Putamen (tissue), 1 donor: ENCODE measurements around the gene SIGLEC6.
"Not testable (repeated sequence)": the region's sequence is repeated elsewhere in the genome, so short reads cannot be mapped to it uniquely, and the experiment has no call there.

Experiments
- DNase-seq: peaks from one replicate; pipeline ENCODE4 v3.0.0-alpha.2; 2016; ENCODE audit warnings: low spot score

Gene SIGLEC6

DNA sequence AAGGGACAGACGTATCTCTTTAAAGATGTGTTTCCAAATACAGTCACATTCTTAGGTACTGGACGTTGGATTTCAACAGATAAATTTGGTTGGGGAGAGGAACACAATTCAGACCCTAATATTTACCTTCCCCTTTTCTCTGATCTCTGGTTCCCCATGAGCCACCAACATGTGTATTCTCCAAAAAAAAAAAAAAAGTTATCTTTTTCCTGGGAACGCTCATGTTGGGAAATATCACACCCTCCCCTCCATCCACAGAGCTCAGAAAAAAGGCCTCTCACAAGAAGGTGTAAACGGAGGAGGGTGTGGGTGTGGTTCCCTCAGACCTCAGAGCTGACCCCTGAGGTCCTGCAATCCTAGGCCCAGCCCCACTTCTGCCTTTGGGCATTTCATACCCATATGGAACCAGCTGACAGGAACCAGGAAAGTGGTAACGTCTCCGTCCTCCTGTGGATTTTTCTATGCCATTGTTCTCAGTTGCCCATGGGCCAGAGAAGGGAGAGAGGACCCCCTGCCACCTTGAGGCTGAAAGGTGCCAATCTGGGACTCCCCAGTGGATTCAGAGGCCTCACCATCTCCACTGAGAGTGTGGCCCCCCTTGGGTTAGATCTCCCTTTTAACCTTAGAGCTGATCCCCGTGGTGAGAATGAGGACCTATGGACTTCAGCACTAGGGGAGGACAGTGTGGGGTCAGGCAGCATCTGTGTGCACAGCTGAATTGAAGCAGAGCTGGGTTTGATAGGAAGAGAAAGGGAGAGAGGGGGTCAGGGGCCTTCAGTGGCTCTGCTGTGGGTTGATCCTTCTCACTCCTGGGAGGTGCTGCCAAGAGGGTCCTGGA is 21.4 kb downstream of the SIGLEC6 start:
- no peak for DNase-seq

DNA sequence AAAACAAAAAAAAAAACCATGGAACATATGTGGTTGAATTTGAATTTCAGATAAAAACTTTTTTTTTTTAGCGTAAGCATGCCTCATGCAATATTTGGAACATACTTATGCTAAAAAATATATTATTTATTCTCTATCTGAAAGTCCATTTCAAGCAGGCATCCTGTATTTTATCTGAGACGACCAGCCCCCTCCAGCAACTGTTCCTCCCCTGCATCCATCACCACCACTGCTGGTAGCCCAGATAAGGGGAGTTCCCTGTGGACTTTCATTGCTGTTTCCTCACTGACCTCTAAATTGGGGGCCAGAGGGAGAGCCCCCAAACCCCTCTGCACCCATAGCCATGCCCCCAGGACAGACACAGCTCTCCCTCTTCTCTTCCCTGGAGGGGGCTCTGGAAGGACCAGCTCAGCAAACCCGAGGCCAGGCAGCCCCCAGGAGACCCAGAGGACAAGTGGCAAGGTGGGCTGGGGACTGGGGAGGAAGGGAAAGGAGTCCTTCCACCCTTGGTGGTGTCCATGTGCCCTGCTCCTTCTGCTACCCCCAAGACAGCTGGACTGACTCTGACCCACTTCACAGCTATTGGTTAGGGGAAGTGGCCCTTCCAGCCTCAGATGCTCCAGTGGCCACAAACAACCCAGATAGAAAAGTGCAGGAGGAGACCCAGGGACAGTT is 23.3 kb downstream of the SIGLEC6 start:
- DNase-seq = no peak

DNA sequence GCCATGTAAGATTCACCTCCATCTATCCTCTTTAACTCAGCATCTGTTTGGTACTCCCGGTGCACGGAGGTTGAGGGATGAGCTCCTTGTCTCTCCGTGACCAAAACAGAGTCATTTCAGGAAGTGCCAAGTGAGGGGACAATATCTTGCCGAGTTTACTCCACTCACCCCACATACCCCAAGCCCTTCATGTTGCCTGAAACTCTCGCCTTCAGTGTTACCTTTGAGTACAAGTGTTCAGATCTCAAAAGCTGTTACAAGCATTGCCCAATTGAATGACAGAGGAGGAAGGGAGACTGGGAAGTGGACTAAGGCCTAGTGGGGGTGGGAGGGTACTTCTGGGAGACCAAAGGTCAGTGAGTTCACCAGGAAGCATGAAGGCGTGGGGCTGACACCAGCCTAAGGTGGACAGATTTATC is 23.8 kb downstream of the SIGLEC6 start:
- no peak for DNase-seq

DNA sequence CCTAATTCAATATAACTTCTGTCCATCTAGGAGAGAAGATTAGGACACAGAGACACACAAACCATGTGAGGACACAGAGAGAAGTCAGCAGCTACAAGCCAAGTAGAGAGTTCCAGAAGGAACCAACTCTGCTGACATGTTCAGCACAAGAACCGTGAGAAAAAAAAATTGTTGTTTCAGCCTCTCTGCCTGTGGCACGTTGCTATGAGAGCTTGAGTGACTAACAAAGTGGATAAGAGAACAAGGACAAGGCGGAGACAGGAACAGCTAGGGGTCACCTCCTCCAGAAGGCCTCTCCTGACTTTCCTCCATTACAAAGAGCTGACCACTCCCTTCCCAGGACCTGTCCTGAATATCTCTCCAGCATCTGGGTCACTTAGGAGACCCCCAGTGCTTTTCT is 24.3 kb downstream of the SIGLEC6 start:
- DNase-seq = no peak

DNA sequence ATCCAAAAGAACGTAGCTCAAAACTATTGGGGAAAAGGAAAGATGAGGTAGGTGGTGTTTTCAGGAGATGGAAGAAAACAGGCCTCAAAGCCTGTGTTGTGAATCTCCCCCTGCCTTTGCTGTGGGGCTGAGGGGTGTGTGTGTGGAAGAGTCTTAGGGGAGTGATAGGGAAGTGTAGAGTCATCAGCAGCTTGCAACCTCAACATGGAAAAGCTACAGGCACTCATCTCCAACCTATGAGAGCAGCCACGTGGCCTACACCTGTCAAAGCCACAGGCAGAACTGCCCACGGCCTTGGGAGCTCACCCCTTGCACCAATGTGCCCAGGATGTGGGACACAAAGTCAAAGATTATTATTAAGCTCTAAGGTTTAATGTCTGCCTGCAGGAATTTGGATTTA is 25.6 kb downstream of the SIGLEC6 start:
- no peak for DNase-seq

DNA sequence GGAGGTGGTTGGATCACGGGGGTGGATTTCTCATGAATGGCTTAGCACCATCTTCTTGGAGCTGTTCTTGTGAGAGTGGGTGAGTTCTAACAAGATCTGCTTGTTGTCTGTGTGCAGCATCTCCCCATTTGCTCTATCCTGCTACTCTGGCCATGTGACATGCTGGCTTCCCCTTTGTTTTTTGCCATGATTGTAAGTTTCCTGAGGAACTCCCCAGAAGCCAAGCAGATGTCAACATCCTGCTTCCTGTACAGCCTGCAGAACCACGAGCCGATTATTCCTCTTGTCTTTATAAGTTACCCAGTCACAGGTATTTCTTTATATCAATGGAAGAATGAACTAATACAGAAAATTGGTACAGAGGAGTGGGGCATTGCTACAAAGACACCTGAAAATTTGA is 27.6 kb downstream of the SIGLEC6 start:
- no peak for DNase-seq

DNA sequence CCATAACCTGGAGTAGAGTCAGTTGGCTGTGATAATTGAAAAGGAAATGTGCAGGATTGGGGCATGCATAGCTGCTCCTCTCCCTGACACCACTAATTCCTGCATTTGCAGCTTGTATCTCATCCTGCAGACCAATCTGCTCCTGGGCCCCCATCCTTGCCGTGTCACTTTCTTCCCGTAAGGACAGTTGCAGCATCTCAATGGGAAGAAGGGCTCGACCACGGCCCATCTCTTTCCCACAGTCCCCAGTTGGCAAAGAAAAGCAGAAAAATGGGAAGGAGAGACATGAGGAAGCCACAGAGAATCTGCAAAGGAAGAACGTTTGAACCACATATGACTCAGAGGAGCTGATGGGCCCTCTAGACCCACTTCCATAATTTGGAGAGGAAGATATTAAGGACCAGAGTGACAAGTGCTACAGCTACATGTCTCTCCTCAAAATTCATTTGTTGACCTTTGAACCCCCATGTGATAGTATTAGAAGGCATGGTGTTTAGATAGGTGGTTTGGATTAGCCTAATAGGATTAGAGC is 28.1 kb downstream of the SIGLEC6 start:
- DNase-seq = no peak

DNA sequence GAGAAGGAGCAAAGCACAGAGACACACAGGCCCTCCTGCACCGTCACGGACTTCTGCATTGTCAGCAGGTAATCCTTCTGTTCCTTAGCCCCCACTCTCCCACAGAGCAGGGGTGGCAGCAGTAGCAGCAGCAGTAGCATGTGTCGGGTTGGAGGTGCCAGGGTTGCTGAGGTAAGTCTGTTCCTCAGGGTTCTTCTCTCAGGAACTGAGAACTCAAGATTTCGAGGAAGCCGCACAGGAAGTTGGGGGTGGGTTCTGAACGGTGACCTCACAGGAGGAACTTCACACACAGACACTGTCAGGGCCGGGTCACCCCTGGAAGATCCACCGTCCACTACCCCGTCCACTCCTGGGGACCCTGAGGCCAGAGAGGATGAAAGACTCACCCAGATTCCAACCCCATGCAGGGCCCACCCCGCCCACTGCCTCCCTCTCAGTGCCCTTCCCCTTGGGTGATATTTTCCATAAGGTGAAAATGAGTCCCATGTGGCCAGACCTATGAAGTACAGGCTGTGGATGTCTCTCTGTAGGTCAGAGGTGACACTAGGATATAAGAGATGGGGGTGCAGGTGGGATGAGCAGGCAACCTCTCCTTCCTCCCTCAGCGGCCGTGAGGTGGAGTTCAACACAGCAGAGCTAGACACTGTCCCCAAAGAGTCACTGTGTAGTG is 29.7 kb downstream of the SIGLEC6 start, which contains the start of gene SIGLEC12:
SIGLEC12 (minus strand) TSS at position 207 of the 670 bp plus-strand sequence; CDS start at position 140, 67 bp downstream.
- DNase-seq = peak; percentile 7

DNA sequence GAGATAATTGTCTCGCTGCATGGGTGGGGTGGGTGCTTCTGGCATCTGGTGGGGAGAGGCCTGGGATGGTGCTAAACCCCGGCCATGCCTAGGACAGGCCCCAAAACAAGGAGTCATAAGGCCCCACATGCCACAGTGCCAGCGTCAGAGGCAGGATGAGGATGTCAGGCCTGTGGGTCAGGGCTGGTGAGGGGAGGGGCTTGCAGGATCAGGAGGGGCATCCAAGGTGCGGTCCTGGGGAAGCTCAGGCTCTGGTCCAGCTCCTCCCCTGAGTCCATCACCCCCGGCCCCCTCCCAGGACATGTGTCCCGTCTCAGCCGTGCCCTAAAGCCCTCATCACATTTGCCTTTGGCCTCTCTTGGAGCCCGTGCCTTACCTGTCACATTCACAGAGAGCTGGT is 30.5 kb downstream of the SIGLEC6 start:
- not testable (repeated sequence) for DNase-seq

DNA sequence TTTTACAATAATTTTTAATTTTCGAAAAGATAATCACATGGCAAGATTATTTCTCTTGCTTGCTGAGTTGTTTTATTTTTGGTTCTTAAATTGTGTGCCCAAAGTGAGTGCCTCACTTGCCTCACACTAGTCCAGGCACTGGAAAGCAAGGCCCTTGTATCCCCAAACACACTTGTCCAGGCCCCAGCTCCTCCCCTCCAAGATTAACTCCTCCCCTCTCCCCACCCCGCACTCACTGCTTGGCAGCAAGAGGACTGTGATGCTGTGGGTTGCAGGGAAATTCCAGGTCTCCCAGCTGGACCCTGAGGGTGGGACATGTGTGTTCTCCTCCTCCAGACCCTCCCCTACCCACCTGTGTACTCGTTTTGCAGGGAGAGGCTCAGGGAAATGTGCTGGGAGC is 33.8 kb downstream of the SIGLEC6 start:
- DNase-seq = no peak

DNA sequence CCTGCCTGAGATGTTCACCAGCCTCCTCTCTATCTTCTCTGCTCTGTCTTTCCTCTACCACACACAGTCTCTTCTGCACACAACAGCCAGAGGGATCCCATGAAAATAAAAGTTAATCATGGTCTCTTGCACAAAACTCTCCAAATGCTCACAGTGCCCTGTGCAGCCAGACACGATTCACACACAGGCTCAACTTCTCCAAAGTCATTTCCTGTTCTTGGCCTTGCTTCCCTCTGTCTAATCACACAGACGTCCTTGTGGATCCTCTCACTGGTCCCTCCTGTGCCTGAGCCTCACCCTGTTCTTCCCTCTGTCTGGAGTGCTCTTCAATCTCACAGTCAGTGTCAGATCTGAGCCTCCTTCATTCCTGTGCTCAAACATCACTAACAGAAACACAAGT is 37.7 kb downstream of the SIGLEC6 start:
- DNase-seq = no peak

DNA sequence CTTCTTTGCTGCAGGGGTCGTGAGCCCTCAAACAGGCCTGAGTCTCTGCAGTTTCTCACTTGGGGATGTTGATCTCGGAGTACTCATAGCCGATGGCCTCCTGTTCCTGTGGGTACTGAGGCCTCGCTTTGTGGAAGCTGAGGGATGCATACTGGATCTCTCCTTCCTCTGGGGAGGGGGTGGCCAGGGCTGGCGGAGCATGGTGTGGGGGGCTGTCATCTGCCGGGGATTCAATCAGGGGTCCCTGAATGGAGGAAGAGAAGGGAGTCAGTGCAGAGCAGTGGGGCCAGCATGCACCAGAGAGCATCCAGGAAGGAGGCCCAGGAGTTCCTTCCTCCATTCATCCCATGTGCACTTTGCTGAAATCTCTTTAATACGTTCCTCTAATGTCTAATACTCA is 39.9 kb downstream of the SIGLEC6 start:
- no peak for DNase-seq

DNA sequence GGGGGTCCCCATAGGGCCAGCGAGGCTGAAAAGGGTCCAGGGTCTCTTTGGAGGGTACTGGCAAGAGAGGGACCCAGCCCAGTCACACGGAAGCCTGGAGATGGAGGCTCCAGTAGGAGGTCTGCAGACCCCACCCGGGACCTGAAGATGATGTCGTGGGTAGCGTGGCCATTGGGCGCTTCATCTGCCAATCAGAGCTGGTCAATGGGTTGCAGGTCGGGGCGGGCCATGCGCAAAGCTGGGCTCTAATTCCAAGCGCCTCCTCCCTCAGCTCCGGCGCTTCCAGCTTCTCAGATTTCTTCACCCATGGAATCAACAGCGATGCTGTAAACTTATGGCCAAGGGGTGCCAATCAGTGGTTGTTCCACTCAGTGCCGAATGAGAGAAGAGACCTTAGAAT is 40.8 kb downstream of the SIGLEC6 start:
- no peak for DNase-seq

DNA sequence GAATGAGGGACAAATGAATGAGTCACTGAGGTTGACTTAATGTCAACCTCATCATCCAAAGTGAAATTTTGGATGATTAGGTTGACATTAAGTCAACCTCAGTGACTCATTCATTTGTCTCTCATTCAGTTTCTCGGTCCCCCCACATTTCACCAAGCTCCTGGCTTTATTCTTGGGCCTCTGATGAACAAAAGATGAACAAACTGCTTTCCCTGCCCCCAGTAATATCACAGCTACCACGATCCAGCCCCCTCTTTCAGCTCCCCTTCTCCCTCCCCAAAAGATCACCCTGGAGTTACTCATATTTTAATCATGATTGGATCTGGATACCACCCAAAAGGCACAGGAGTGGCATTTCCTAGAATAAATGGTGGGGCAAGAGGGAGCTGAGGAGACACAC is 42.4 kb downstream of the SIGLEC6 start:
- DNase-seq = no peak

DNA sequence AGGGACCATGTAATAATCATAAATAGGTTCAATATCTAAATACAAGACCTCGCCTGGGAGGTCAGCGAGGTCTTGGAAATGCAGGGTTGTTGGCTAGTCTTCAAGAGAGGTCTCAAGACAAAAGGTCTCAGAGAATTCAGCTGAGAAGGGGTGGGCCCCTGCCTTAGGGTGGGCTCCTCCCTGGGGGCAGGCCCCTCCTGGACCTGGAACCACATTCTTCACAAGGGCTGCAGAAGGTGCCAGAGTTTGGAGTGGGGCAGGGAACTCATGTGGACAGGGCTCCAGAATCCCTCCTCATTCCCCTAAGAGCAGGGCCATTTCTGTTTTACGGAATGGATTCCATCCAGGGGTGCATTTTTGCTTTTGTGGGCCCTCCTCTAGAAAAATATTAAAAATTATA is 43.0 kb downstream of the SIGLEC6 start:
- DNase-seq = no peak

DNA sequence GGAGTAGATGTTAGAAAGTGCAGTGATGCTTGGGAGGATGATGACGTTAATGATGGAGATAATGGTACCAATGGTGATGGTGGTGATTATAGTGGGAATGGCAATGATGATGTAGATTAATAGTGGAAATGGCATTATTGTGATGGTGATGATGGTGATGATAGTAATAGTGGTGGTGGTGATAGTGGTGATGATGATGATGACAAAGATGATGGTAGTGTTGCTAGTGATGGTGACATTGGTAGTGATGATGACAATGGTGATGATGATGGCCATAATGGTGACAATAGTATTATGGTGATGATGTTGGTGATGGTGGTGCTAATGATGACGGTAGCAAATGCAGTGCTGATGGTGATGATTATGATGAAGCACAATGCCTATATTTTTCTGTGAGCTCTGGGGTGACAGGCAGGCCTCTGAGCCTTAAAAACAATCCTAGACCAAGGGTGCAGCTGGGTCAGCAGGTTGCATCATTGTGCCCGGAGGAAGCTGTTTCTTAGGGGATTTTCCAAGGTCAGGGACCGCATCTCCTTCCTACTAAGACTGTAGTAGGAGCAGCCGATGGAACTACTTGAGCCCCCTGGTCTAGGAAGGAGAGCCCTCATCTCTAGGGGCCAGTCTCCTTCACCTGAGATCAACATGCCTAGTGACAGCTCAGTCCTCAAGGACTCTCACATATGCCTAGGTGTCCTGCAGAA is 45.4 kb downstream of the SIGLEC6 start:
- DNase-seq = no peak

DNA sequence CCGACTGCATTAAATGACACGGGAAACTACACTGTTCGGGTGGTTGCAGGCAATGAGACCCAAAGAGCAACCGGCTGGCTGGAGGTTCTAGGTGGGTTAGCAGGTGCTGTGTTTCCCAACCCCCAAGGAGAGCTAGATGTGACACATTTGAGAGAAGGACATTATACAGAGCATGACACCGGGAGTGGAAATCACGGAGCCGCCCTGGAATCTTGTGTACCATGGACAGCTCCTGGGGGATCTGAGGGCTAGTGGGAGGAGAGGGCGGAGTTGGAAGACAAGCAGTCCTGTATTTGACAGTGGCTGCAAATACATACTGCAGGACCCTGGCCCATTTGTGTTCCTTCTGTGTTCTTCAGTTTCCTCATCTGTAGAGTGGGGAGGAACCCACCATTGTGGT is 50.9 kb downstream of the SIGLEC6 start:
- DNase-seq = no peak

DNA sequence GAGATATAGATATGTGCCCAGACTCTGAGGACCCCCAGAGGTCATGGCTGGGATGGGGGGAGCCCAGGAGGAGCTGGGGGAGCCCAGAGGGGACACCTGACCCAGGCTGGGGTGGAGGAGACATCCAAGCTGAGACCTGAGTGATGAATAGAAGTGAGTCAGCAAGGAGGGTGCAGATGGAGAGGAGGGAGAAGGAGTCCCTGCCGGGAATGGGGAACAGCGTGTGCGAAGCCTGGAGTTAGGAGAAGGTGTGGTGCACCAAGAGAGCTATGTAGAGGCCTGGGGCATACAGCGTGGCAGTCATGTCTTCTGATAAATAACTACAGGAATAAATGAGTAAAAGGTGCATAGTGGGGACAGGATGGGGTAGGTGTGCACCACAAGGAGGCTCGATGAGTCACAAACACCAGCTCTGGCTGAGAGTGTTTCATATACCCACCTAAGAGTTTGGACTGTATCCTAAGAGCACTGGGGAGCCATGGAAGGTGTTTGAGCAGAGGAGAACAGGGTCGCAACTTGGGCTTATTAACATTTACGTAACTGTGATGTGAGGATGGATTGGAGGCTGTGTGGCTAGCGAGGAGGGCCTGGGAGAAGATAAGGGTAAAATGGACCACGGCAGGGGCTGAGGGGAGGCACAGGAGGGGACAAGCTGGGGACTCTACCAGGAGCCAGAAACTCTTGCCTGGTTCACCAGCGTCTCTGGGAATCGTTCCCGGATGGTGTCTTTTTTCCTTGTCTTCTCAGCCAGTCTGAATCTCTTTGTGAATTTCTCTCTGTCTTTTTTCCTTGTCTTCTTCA is 51.7 kb downstream of the SIGLEC6 start:
- DNase-seq = no peak

DNA sequence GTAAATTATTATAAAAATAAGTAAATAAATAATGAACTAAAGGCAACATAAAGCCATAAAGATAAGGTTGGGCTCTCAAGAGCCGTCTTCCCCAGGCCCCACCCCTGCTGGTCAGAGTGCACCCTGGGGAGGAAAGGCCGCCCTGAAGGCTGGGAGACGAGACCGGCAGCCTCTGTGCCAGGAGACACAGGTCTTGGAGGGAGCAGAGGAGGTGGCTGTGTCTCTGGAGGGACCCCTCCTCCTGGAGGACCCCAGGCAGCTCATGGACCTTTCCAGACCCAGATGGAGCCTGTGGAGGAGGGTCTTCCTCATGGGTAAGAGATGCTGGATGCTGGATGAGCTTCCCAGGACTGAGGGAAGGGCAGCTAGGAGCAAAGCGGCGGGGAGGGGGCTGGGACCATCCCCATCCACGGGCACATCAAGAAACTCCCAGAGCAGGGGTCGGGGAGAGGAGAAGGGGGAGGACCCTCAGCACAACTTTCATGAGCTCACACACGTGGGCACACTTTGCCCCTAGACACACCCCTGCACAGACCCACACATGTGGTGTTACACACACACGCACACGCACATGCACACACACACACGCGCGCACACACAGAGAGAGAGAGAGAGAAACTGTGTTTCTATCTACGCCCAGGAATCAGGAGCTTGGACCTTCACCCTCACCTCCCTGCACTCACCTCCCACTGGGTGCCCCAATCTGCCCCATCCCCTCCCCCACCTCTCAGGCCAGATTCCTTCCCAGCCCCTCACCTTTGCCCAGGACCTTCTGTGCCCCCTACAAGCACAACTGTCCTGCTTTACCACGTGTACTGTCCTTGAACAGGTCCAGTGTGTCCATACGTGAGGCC is 52.9 kb downstream of the SIGLEC6 start, which contains the start of gene CEACAM18:
CEACAM18 (plus strand) TSS at position 159 of the 854 bp plus-strand sequence.
- DNase-seq = no peak

DNA sequence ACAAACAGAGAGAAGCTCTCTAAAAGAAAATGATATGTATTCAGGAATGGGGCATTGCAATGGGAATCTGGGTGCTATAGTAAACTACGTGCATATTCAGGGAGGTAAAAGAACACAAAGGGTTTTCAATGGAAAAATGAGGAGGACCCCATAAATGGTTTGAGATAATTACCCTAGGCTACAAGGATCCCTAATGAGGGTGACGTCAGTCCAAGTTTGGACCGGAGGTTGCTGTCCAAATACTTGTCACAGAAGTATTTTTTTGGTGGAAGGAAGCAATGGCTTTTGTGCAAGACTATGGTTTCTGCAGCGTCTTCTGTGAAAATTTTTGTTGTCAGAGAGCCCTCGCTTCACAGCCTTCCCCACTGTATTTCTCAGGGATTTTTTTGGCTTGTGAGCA is 54.1 kb downstream of the SIGLEC6 start:
- DNase-seq = no peak
